ENCODE results near the gene KLF2.
A peak's percentile ranks its signal among the peaks of the same experiment; 100 is the strongest.
"Not testable (repeated sequence)": the region's sequence is repeated elsewhere in the genome, so short reads cannot be mapped to it uniquely, and the experiment has no call there.

Gene KLF2

DNA sequence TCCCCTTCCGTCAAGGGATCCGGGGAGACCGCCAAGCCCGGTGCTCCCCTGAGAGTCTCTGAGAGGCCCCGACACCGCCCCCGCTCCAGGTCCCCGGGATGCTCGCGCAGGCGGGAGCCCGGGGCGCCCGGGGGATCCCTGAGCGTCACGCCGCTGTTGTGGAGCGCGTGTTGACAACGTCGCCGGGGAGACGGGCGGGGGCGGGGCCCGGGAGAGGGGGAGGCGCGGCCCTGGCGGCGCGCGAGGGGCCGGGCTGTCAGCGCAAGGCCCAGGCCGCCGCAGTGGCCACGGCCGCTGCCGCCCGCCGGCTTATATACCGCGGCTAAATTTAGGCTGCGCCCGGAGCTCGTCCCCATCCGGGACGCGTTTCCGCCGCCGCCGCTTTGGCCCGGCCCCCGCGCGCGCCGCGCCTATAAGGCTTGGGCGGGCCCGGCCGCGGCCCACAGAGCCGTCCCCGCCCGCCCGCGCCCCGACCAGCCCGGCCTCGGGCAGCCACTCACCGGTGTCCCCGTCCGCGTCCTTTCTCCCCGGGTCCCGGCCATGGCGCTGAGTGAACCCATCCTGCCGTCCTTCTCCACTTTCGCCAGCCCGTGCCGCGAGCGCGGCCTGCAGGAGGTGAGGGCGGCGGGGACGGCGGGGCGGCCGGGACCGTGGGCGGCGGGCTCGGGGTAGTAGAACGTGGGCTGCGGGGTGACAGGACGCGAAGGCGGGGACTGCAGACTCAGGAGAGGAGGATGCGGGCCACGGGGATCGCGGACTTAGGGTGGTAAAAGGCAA, at the start of gene KLF2:
KLF2 (plus strand) TSS at position 443 of the 777 bp plus-strand sequence; CDS start at position 541, 98 bp downstream.
- intact Hi-C loops (cut with DNase I; ENCODE audit: low total_unique reads) = loop anchor here (2.0 to 5.0 kb wide), 2 partner anchors 40 to 77 kb away; no protein-coding TSS in a partner anchor
- TF ChIP-seq, protein P1, sequence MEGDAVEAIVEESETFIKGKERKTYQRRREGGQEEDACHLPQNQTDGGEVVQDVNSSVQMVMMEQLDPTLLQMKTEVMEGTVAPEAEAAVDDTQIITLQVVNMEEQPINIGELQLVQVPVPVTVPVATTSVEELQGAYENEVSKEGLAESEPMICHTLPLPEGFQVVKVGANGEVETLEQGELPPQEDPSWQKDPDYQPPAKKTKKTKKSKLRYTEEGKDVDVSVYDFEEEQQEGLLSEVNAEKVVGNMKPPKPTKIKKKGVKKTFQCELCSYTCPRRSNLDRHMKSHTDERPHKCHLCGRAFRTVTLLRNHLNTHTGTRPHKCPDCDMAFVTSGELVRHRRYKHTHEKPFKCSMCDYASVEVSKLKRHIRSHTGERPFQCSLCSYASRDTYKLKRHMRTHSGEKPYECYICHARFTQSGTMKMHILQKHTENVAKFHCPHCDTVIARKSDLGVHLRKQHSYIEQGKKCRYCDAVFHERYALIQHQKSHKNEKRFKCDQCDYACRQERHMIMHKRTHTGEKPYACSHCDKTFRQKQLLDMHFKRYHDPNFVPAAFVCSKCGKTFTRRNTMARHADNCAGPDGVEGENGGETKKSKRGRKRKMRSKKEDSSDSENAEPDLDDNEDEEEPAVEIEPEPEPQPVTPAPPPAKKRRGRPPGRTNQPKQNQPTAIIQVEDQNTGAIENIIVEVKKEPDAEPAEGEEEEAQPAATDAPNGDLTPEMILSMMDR (IDR thresholded peaks at IDR 0.05) = no peak
- peaks cover 18 to 28% (median 23%) of the 10 kb centered on the region in 3 donors for H3K36me3 ChIP-seq
- H3K4me3 ChIP-seq = peak within 1 kb of the TSS; percentile 96 to 99
- peak; percentile 89 to 98 for DNase-seq
- no peaks in the 10 kb centered on the region for H3K9me3 ChIP-seq
- peak within 1 kb of the TSS; percentile 99 for H3K27ac ChIP-seq
- peaks cover 0 to 39% (median 28%) of the 10 kb centered on the region in 4 donors for H3K4me1 ChIP-seq
- no peaks in the 10 kb centered on the region for H3K27me3 ChIP-seq

DNA sequence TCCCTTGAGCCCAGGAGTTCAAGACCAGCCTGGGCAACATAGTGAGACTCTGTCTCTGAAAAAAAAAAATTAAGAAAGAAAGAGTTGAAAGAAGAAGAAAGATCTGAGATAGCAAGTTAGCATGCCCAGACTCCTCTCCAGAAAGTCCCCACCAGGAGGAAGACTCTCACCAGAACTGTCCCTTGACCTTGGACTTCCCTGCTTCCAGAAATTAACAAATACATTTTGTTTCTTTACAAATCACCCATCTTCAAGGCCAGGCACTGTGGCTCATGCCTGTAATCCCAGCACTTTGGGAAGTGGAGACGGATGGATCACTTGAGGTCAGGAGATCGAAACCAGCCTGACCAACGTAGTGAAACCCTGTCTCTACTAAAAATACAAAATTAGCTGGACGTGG, 44.3 kb upstream of the KLF2 start:
- H3K4me1 ChIP-seq = peaks cover 7 to 43% (median 30%) of the 10 kb centered on the region in 4 donors
- no peaks in the 10 kb centered on the region for H3K9me3 ChIP-seq
- no peak overlapping the region for H3K4me3 ChIP-seq
- no peak for DNase-seq
- no peaks in the 10 kb centered on the region for H3K36me3 ChIP-seq
- intact Hi-C loops (cut with DNase I; ENCODE audit: low total_unique reads) = no loop called here
- H3K27me3 ChIP-seq = no peaks in the 10 kb centered on the region
- TF ChIP-seq, protein P1 (IDR thresholded peaks at IDR 0.05) = no peak
- H3K27ac ChIP-seq = no peak overlapping the region

DNA sequence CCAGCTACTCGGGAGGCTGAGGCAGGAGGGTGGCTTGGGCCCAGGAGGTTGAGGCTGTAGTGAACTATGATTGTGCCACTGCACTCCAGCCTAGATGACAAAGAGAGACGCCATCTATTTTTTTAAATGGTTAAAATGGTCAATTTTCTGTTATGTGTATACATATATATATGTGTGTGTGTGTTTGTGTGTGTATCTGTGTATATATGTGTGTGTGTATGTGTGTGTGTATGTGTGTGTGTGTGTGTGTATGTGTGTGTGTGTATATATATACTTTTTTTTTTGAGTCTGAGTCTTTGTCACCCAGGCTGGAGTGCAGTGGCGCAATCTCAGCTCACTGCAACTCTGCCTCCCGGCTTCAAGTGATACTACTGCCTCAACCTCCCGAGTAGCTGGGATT, 42.9 kb upstream of the KLF2 start:
- Histone ChIP-seq H3K9me3 (no peaks in the 10 kb centered on the region), H3K4me3 (no peak overlapping the region), H3K4me1 (peaks cover 7 to 58% (median 45%) of the 10 kb centered on the region in 4 donors), H3K27me3 (no peaks in the 10 kb centered on the region), H3K36me3 (no peaks in the 10 kb centered on the region), H3K27ac (peak overlapping the region in 1 of 2 donors; percentile 25)
- no peak for DNase-seq
- TF ChIP-seq, protein P1 (IDR thresholded peaks at IDR 0.05) = no peak
- intact Hi-C loops (cut with DNase I; ENCODE audit: low total_unique reads) = no loop called here

DNA sequence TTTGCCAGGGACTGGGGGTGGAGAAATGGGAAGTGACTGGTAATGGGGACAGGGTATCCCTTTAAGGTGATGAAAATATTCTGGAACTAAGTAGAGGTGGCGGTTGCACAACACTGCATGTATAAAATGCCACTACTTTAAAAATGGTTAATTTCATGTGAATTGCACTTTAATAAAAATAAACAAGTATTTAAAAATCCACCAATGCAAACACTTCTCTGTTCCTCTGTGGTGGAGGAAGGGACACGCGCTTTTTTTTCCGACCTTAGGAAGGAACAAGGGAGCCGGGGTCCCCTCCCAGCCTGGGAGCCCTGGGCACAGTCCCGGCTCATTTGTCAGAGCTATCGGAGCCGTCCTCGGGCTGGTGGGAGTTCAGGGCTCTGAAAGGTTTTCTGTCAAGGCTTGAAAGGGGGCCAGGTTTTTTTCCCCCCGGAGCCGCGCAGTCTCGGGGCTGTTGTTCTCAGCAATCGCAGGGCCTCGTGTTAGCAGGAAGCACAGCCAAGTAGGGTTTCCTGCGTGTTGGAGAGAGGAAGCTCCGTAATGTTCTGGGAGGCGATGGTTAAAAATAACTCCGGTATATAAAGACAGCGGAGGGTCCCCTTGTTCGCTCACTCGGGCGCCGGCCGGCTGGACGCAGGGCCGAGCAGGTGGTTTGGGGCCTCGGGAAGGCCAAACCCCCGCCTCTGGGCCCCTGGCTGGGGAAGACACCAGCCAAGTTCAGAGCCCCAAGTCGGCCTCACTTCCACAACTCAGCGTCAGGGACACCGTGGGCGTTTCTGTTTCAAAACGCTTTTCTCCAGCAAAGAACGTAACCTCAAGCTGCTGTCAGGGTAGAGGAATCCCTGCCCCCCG, 41.2 kb upstream of the KLF2 start:
- H3K27ac ChIP-seq = peak overlapping the region; percentile 83 to 90
- H3K4me3 ChIP-seq = peak overlapping the region; percentile 29 to 46
- H3K4me1 ChIP-seq = peaks cover 7 to 74% (median 45%) of the 10 kb centered on the region in 4 donors
- H3K36me3 ChIP-seq = no peaks in the 10 kb centered on the region
- no peaks in the 10 kb centered on the region for H3K27me3 ChIP-seq
- TF ChIP-seq, protein P1 (IDR thresholded peaks at IDR 0.05) = no peak
- peak; percentile 93 to 94 for DNase-seq
- H3K9me3 ChIP-seq = no peaks in the 10 kb centered on the region
- intact Hi-C loops (cut with DNase I; ENCODE audit: low total_unique reads) = loop anchor here (2.0 kb wide), 1 partner anchor 41 kb away; the partner anchor contains the start of gene KLF2

DNA sequence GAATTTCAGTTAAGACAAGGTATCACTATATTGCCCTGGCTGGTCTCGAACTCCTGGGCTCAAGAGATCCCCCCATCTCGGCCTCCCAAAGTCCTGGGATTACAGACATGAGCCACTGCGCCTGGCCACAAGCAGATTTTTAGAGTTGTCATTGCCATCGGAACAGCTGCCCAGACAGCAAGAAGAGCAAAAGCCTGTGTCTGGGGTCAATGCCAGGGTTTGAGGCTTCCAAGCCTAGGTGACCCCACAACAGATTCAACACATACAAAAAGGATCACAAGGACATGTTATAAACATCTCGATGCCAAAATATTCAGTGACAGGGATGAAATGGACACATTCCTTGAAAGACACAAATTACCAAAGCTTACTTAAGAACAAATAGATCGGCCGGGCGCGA, 40.1 kb upstream of the KLF2 start:
- H3K4me3 ChIP-seq = no peak overlapping the region
- intact Hi-C loops (cut with DNase I; ENCODE audit: low total_unique reads) = loop anchor here (2.0 kb wide), 1 partner anchor 40 kb away; the partner anchor contains the start of gene KLF2
- H3K36me3 ChIP-seq = no peaks in the 10 kb centered on the region
- peak overlapping the region; percentile 83 to 90 for H3K27ac ChIP-seq
- TF ChIP-seq, protein P1 (IDR thresholded peaks at IDR 0.05) = no peak
- H3K9me3 ChIP-seq = no peaks in the 10 kb centered on the region
- no peaks in the 10 kb centered on the region for H3K27me3 ChIP-seq
- peaks cover 7 to 67% (median 39%) of the 10 kb centered on the region in 4 donors for H3K4me1 ChIP-seq
- DNase-seq = no peak

DNA sequence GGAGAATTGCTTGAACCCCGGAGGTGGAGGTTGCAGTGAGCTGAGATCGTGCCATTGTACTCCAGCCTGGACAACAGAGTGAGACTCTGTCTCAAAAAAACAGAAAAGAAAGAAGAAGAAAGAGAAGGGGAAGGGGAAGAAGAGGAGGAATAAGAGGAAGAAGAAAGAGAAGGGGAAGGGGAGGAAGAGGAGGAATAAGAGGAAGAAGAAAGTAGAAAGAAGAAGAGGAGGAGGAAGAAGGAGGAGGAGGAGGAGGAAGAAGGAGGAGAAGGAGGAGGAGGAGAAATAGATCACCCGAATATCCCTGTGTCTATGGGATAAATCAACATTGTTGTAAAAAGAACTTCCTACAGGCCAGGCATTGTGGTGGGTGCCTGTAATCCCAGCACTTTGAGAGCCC, 39.5 kb upstream of the KLF2 start:
- H3K9me3 ChIP-seq, DNase-seq, H3K36me3 ChIP-seq, H3K27me3 ChIP-seq, H3K4me3 ChIP-seq: not testable (repeated sequence)
- intact Hi-C loops (cut with DNase I; ENCODE audit: low total_unique reads) = loop anchor here (2.0 kb wide), 1 partner anchor 40 kb away; the partner anchor contains the start of gene KLF2
- Histone ChIP-seq H3K4me1 (peaks cover 7 to 63% (median 34%) of the 10 kb centered on the region in 4 donors), H3K27ac (peak overlapping the region; percentile 83 to 90)

All from tibial artery (tissue), 4 donors.